A549 (cell line): ENCODE data around the gene OR6B1. TPM values are rescaled to one million over a fixed set of nuclear protein-coding genes. Genes with fewer than 3 reads are reported as not detected.

Experiments
- ATAC-seq, 2 experiments: fragments of 200-7000 bp in 1 of 2; fragments of >200 bp in 1 of 2; cut with Nextera tagmentation in 1 of 2; cut with Tn5 transposase in 1 of 2; 3 replicates each; pipeline versions ENCODE4 v1.8.0 to v1.9.1; 2018 to 2020; ENCODE audit warnings: mild to moderate bottlenecking in 1 of 2, moderate library complexity in 1 of 2
- CTCF ChIA-PET: fragments of 300-600 bp; sonication (Branson Sonifier 250); formaldehyde crosslinking; extraction: SDS; loops from one replicate; lab custom pipeline; 2021; ENCODE audit warnings: antibody characterized with exemption, inconsistent platforms; lab: Yijun Ruan, JAX
- POLR2A ChIA-PET: fragments of 350-600 bp; formaldehyde crosslinking; extraction: SDS; loops from one replicate; lab custom pipeline; 2021; ENCODE audit warnings: antibody characterized with exemption, inconsistent platforms; lab: Yijun Ruan, JAX
- DNase-seq, 2 experiments: peaks; one replicate each; pipeline versions ENCODE4 v3.0.0 to v3.0.0-alpha.2; 2011 to 2016; ENCODE audit warnings: low read depth in 1 of 2, low spot score in 1 of 2
- FAIRE-seq: peaks from 2 replicates; lab custom pipeline; 2011; peaks lifted over from hg19 to GRCh38; lab: Jason Lieb, UNC
- H3K27ac ChIP-seq, 2 experiments: fragments of >200 bp; sonication (Bioruptor Twin); formaldehyde crosslinking; 3 replicates each; pipeline ENCODE4 v1.5.1; 2016 to 2017
- H3K4me1 ChIP-seq: fragments of >200 bp; sonication (Bioruptor Twin); formaldehyde crosslinking; 3 replicates; pipeline ENCODE4 v1.6.1; 2016
- H3K4me2 ChIP-seq: fragments of >200 bp; sonication (Bioruptor Twin); formaldehyde crosslinking; 3 replicates; pipeline ENCODE4 v1.6.1; 2016
- H3K4me3 ChIP-seq: fragments of >200 bp; sonication (Bioruptor Twin); formaldehyde crosslinking; 3 replicates; pipeline ENCODE4 v1.5.1; 2016
- H3K9me3 ChIP-seq: fragments of >200 bp; sonication (Bioruptor Twin); formaldehyde crosslinking; 3 replicates; pipeline ENCODE4 v1.6.1; 2016
- BHLHE40 ChIP-seq: IDR thresholded peaks from 2 replicates; pipeline ENCODE4 v1.6.1; 2012; ENCODE audit warnings: low read depth, low read length, inconsistent platforms
- CBX2 ChIP-seq: fragments of 200-600 bp; sonication (generic); IDR thresholded peaks from 2 replicates; pipeline ENCODE4 v1.6.1; 2016; ENCODE audit warnings: low read depth, mild to moderate bottlenecking, borderline replicate concordance
- CBX8 ChIP-seq: fragments of 200-600 bp; sonication (generic); IDR thresholded peaks from 2 replicates; pipeline ENCODE4 v1.6.1; 2016
- CHD2 ChIP-seq: fragments of 150-350 bp; IDR thresholded peaks from 2 replicates; pipeline ENCODE4 v1.6.1; 2014; ENCODE audit warnings: low read length; ENCODE audit not compliant: partially characterized antibody
- FOSB ChIP-seq: fragments of 250-450 bp; sonication (Bioruptor Pico); IDR thresholded peaks from 2 replicates; pipeline ENCODE4 v1.5.0; 2020; ENCODE audit warnings: mild to moderate bottlenecking, moderate library complexity
- FOSL2 ChIP-seq, 2 experiments: fragments of 450-650 bp in 1 of 2; fragments of >200 bp in 1 of 2; sonication (Bioruptor Twin) in 1 of 2; formaldehyde crosslinking; IDR thresholded peaks; 2 replicates each; pipeline versions ENCODE4 v1.5.0 to v1.6.1; 2016 to 2020; ENCODE audit warnings: mild to moderate bottlenecking in 1 of 2, moderate library complexity in 1 of 2
- FOXS1 ChIP-seq: fragments of 250-450 bp; sonication (Bioruptor Pico); IDR thresholded peaks from 2 replicates; pipeline ENCODE4 v1.5.0; 2020; ENCODE audit warnings: mild to moderate bottlenecking, moderate library complexity
- HDAC2 ChIP-seq: fragments of 200-600 bp; sonication (generic); IDR thresholded peaks from 2 replicates; pipeline ENCODE4 v1.6.1; 2016
- JUNB ChIP-seq: fragments of >200 bp; sonication (Bioruptor Twin); formaldehyde crosslinking; IDR thresholded peaks from 2 replicates; pipeline ENCODE4 v1.6.1; 2016
- KDM1A ChIP-seq: fragments of 200-600 bp; sonication (generic); IDR thresholded peaks from 2 replicates; pipeline ENCODE4 v1.6.1; 2016; ENCODE audit warnings: low read depth, mild to moderate bottlenecking
- MAZ ChIP-seq: fragments of 150-350 bp; IDR thresholded peaks from 2 replicates; pipeline ENCODE4 v1.6.1; 2014; ENCODE audit warnings: antibody characterized with exemption, low read depth, low read length, borderline replicate concordance
- NPAS2 ChIP-seq: fragments of 250-450 bp; sonication (Bioruptor Pico); IDR thresholded peaks from 2 replicates; pipeline ENCODE4 v1.8.0; 2022; ENCODE audit warnings: mild to moderate bottlenecking, moderate library complexity, borderline replicate concordance
- NR3C1 ChIP-seq: fragments of >200 bp; sonication (Bioruptor Twin); formaldehyde crosslinking; IDR thresholded peaks from 3 replicates; pipeline ENCODE4 v1.6.1; 2017
- PHF8 ChIP-seq: fragments of 200-600 bp; sonication (generic); IDR thresholded peaks from 2 replicates; pipeline ENCODE4 v1.6.1; 2016; ENCODE audit warnings: low read depth, mild to moderate bottlenecking, antibody characterized with exemption, moderate library complexity, borderline replicate concordance
- RCOR1 ChIP-seq: fragments of 150-350 bp; IDR thresholded peaks from 2 replicates; pipeline ENCODE4 v1.6.1; 2014; ENCODE audit warnings: antibody characterized with exemption, low read length, low read depth
- RFX5 ChIP-seq: fragments of 450-650 bp; IDR thresholded peaks from 2 replicates; pipeline ENCODE4 v1.7.1; 2014; ENCODE audit warnings: antibody characterized with exemption, mild to moderate bottlenecking, moderate library complexity
- SMC3 ChIP-seq: fragments of >200 bp; sonication (Bioruptor Twin); formaldehyde crosslinking; IDR thresholded peaks from 3 replicates; pipeline ENCODE4 v1.6.1; 2018; ENCODE audit warnings: inconsistent platforms
- ZC3H11A ChIP-seq: fragments of 450-650 bp; IDR thresholded peaks from 2 replicates; pipeline ENCODE4 v1.6.1; 2014; ENCODE audit warnings: antibody characterized with exemption, mild to moderate bottlenecking
- ZFP36 ChIP-seq: fragments of 450-650 bp; IDR thresholded peaks from 2 replicates; pipeline ENCODE4 v1.6.1; 2014; ENCODE audit warnings: borderline replicate concordance; ENCODE audit not compliant: partially characterized antibody
- WGBS: methylation state at CpG from one replicate; pipeline ENCODE4 v1.1.6; 2017; ENCODE audit errors: missing lambda C conversion rate; 5-methylcytosine and 5-hydroxymethylcytosine counted together
- polyA plus RNA-seq, 4 experiments: library from polyadenylated mRNA; depleted of rRNA in 3 of 4; stranded (reverse); fragments of >200 nt; fragmentation: RNase III in 1 of 4; extraction: RNeasy Plus Mini Kit Qiagen cat#74134 plus additional on column Dnase treatment in 1 of 4; gene quantifications; 2 replicates in 3 of 4; 3 replicates in 1 of 4; pipeline ENCODE4 v1.2.3, GENCODE V29; 2011 to 2017
- TF ChIP-seq, protein P1 (sequence below): fragments of >200 bp; sonication (Bioruptor Twin); formaldehyde crosslinking; IDR thresholded peaks from 3 replicates; pipeline ENCODE4 v1.6.1; 2016
- TF ChIP-seq, protein P2 (sequence below): IDR thresholded peaks from 2 replicates; pipeline ENCODE4 v1.6.1; 2012
- TF ChIP-seq, protein P3 (sequence below): fragments of 250-450 bp; sonication (Bioruptor Pico); IDR thresholded peaks from 2 replicates; pipeline ENCODE4 v1.5.0; 2021; ENCODE audit warnings: mild to moderate bottlenecking, moderate library complexity, borderline replicate concordance
- TF ChIP-seq, protein P4 (sequence below): fragments of 150-350 bp; IDR thresholded peaks from 2 replicates; pipeline ENCODE4 v1.6.1; 2014; ENCODE audit warnings: low read depth, mild to moderate bottlenecking, low read length

OR6B1 gene
- polyA plus RNA-seq, 2 of the 4 experiments (the other 2 are of a cell fraction): not detected

DNA sequence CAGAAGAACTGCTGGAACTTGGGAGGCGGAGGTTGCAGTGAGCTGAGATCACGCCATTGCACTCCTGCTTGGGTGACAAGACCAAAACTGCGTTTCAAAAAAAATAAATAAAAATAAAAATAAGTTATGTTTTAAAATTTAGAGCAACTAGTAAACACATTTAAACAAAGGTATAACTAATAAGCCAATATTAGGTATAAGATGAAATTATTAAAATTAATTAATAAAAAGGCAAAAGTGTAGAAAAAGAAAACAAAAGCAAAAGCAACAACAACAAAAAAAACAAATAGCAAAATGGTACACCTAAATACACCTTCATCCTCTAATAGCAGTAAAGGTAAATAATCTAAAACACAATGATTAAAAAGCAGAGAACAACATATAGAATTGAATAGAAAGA, 6.2 kb upstream of the OR6B1 start (continued):
- TF ChIP-seq CBX8: no peak
- TF ChIP-seq, all 56 proteins: peak for 0

DNA sequence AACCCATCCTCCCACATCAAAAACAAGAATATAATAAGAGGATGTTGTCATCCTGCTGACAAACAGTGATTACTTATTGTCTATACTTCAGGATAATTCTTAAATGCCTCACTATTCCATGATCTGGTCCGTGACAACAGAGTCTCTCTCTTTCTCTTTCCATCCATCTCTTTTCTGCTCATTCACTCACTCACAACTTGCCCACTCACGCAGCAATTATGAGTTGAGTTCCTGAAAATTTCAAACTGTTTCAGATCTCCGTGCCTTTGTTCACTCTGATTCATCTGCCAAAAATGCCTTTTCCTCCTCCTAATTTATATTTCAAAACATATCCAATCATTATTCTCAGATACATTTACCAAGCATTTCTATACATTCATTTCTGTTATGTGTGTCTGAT, 1.4 kb downstream of the OR6B1 start:
- FAIRE-seq (no peak), DNase-seq (no peak), ATAC-seq (no peak)
- Histone ChIP-seq H3K4me3 (no peak overlapping the region), H3K4me1 (no peaks in the 10 kb centered on the region), H3K27ac (no peak overlapping the region), H3K9me3 (no peaks in the 10 kb centered on the region), H3K4me2 (no peak overlapping the region)
- CTCF ChIA-PET: interaction anchor here (1.4 to 1.7 kb wide), 2 partner anchors 11 to 99 kb away, joined by 5 read pairs; partner anchors contain the start of gene TCAF1
- 25% methylated on average over 3 of the region's 3 CpGs for WGBS
- TF ChIP-seq, protein P1, sequence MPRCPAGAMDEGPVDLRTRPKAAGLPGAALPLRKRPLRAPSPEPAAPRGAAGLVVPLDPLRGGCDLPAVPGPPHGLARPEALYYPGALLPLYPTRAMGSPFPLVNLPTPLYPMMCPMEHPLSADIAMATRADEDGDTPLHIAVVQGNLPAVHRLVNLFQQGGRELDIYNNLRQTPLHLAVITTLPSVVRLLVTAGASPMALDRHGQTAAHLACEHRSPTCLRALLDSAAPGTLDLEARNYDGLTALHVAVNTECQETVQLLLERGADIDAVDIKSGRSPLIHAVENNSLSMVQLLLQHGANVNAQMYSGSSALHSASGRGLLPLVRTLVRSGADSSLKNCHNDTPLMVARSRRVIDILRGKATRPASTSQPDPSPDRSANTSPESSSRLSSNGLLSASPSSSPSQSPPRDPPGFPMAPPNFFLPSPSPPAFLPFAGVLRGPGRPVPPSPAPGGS: no peak
- no peak for TF ChIP-seq MAZ
- TF ChIP-seq RCOR1: no peak
- no peak for TF ChIP-seq CHD2
- TF ChIP-seq KDM1A: no peak
- TF ChIP-seq CBX2: no peak
- no peak for TF ChIP-seq PHF8
- TF ChIP-seq, protein P2, sequence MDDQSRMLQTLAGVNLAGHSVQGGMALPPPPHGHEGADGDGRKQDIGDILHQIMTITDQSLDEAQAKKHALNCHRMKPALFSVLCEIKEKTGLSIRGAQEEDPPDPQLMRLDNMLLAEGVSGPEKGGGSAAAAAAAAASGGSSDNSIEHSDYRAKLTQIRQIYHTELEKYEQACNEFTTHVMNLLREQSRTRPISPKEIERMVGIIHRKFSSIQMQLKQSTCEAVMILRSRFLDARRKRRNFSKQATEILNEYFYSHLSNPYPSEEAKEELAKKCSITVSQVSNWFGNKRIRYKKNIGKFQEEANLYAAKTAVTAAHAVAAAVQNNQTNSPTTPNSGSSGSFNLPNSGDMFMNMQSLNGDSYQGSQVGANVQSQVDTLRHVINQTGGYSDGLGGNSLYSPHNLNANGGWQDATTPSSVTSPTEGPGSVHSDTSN: no peak
- no peak for TF ChIP-seq NR3C1
- no peak for TF ChIP-seq FOXS1 (CRISPR knock-in tag)
- TF ChIP-seq BHLHE40: no peak
- TF ChIP-seq FOSB (CRISPR knock-in tag): no peak
- no peak for TF ChIP-seq HDAC2
- no peak for TF ChIP-seq CBX8
- TF ChIP-seq FOSL2 (IDR thresholded peaks at IDR 0.05): no peak
- TF ChIP-seq FOSL2 (CRISPR knock-in tag; IDR thresholded peaks at IDR 0.05): no peak
- no peak for TF ChIP-seq RFX5
- no peak for TF ChIP-seq NPAS2 (CRISPR knock-in tag)
- no peak for TF ChIP-seq ZC3H11A
- TF ChIP-seq ZFP36: no peak
- TF ChIP-seq, protein P3, sequence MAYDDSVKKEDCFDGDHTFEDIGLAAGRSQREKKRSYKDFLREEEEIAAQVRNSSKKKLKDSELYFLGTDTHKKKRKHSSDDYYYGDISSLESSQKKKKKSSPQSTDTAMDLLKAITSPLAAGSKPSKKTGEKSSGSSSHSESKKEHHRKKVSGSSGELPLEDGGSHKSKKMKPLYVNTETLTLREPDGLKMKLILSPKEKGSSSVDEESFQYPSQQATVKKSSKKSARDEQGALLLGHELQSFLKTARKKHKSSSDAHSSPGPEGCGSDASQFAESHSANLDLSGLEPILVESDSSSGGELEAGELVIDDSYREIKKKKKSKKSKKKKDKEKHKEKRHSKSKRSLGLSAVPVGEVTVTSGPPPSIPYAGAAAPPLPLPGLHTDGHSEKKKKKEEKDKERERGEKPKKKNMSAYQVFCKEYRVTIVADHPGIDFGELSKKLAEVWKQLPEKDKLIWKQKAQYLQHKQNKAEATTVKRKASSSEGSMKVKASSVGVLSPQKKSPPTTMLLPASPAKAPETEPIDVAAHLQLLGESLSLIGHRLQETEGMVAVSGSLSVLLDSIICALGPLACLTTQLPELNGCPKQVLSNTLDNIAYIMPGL: no peak
- POLR2A ChIA-PET: no interaction called here

DNA sequence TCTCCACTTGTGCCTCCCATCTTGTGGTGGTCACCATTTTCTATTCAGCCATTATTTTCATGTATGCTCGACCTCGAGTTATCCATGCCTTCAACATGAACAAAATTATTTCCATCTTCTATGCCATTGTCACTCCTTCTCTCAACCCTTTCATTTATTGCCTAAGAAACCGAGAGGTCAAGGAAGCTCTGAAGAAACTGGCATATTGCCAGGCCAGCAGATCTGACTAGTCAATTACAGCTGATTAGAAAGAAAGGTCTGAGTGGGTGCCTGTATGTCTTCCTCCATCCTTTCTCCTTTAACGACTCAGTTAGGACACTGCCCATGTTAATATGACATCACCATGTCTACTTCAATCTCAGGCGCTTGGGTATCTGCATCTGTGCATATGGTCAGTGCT, 4.6 kb downstream of the OR6B1 start:
- no peak overlapping the region for H3K4me3 ChIP-seq
- WGBS: 22% methylated on average over 5 of the region's 5 CpGs
- no peaks in the 10 kb centered on the region for H3K4me1 ChIP-seq
- FAIRE-seq (no peak), ATAC-seq (no peak), DNase-seq (no peak)
- POLR2A ChIA-PET: no interaction called here
- TF ChIP-seq SMC3: no peak
- TF ChIP-seq, protein P4, sequence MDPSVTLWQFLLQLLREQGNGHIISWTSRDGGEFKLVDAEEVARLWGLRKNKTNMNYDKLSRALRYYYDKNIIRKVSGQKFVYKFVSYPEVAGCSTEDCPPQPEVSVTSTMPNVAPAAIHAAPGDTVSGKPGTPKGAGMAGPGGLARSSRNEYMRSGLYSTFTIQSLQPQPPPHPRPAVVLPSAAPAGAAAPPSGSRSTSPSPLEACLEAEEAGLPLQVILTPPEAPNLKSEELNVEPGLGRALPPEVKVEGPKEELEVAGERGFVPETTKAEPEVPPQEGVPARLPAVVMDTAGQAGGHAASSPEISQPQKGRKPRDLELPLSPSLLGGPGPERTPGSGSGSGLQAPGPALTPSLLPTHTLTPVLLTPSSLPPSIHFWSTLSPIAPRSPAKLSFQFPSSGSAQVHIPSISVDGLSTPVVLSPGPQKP: no peak
- TF ChIP-seq JUNB: no peak
- peaks cover 13% of the 10 kb centered on the region; the same call in 2 of the 3 replicates for H3K9me3 ChIP-seq
- H3K27ac ChIP-seq: no peak overlapping the region
- CTCF ChIA-PET: no interaction called here
- H3K4me2 ChIP-seq: no peak overlapping the region
